ENCODE data around the gene U2AF2.

Gene U2AF2

DNA sequence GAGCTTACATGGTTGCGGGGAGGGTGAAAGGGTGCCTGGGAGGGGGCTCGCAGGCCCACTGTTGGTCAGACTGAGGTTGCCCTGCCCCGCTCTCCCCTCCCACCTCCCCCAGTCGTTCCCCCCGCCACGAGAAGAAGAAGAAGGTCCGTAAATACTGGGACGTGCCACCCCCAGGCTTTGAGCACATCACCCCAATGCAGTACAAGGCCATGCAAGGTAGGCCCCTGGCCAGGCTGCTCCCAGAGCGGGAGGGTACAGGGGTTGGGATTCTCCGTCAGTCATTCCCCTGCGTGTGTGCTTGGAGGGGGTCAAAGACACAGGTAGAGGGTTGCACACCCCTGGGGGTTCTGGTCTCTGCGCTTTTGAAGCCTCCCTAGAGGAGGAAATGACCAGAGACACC lies 5.6 kb downstream of the U2AF2 start:
- DNase-seq = no peak

DNA sequence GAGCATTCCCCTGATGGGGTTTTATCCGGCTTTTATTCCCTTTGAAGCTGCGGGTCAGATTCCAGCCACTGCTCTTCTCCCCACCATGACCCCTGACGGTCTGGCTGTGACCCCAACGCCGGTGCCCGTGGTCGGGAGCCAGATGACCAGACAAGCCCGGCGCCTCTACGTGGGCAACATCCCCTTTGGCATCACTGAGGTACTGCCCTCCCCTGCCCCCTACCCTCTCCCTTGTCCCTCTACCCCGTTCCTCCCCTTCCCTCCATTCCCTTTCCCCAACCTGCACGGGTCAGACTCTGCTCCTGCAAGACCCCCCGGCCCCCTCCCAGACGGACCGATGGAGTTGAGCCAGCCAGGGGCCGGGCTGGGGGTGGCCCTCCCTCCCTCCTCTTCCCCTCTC lies 6.2 kb downstream of the U2AF2 start:
- no peak for DNase-seq

- no peak for DNase-seq
Observed at GRCh38 chr19:55661826-55662225, 7.0 kb downstream of the U2AF2 start.

- DNase-seq = no peak
Observed at GRCh38 chr19:55663846-55664536, 9.2 kb downstream of the U2AF2 start.

DNA sequence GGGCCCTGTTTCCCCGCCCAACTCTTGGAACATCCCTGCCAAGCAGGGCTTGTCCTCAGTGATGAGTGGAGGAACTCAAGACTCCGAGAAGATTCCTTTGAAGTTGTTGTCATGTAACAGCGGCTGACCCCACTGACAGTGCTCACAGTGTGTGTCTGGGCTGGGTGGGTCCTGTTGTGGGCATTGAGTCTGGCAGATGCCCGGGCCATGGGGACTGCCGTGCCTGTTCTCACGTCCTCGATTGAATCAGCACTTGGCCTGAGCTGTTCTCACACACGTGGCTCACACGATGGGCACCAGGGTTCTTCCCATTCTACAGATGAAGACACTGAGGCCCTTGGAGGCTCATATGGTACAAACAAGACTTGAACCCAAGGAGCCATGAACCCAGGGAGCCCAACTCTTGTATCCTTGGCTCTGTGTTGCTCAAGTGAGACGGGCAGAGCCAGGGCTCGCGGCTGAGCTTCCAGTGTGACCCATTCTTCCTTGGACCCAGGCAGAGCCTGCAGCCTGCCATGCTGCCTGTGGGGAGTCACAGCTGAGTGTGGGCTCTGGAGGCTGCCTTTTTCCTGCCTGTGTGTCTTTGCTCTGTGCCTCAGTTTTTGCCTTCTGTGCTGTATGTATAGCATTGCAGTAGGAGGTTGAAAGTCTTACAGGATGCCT lies 11.6 kb downstream of the U2AF2 start:
- no peak for DNase-seq

DNA sequence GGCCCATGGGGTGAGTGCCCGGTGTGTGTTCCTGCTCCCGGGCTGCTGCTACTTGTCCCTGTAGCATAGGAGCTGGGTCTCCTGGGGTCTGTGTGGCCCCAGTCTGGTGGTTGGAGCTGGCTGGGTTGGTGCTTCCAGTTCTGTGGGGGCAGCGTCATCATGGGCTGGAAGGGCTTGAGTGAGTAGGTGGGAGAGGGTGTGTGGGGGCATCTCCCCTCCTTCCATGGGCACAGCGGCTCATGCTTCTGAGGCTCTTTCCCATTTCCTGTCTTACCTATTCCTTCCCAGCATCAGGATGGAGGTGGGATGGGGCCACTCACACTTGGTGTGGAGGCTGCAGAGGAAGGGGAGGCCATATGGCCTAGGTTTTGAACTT lies 12.2 kb downstream of the U2AF2 start:
- DNase-seq = no peak

DNA sequence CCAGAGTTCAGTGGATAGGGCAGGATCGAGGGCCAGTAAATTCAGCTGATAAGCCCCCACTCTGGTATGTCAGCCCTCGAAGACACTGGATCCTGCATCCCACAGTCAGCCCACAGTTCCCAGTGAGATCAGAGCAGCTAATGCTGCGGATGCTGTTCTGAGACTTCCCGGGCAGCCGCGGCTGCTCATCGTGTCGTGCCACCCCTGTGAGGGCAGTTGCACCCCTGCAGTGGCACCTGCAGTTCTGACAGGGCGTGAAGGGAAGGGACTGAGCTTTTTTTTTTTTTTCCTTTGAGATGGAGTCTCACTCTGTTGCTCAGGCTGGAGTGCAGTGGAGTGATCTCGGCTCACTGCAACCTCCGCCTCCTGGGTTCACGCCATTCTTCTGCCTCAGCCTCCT lies 12.7 kb downstream of the U2AF2 start:
- DNase-seq = no peak

GRCh38 chr19:55667958-55668357 lies 13.1 kb downstream of the U2AF2 start:
- DNase-seq = no peak

DNA sequence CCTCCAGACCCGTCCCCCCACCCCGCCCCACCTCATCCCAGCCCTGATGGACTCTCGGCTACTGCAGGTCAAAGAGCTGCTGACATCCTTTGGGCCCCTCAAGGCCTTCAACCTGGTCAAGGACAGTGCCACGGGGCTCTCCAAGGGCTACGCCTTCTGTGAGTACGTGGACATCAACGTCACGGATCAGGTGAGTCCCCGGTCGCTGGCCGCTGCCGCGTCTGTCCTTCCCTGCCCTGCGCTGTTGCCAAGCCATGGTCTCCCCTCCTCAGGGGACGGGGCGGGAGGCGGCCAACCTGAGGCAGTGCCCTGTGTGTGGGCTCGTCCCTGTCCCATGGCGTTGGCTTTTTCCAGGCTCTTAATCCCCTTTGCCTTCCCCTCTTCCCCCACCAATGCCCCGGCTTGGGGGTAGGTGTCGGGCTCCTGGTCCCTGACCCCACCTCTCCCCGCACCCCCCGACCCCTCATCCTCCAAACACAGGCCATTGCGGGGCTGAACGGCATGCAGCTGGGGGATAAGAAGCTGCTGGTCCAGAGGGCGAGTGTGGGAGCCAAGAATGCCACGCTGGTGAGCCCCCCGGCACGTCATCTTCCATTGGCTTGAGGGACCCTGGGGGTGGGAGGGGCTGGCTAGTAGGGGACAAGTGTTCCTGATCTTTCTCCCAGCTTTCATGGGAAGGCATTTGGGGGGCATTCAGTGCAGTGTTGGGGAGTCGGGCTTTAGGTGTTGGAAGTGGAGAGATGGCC lies 13.9 kb downstream of the U2AF2 start:
- DNase-seq = no peak

- DNase-seq = no peak
Observed at GRCh38 chr19:55669418-55670279, 14.8 kb downstream of the U2AF2 start.

GRCh38 chr19:55670280-55671053 lies 15.6 kb downstream of the U2AF2 start:
- no peak for DNase-seq

GRCh38 chr19:55671054-55671378 lies 16.2 kb downstream of the U2AF2 start:
- DNase-seq = no peak

DNA sequence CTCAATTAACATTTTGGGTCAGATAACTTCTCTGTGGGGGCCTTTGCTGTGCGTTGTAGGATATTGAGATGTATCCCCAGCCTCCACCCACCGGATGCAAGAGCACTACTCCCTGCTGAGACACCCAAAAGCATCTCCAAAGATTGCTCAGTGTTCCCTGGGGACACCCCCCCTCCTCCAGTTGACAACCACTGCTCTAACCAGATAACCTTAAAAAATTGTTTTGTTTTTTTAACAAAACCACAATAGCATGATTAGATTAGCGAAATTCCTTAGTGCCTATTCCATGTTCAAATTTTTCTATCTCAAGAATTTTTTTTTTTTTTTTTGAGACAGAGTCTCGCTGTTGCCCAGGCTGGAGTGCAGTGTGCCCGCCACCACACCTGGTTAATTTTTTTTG lies 17.6 kb downstream of the U2AF2 start:
- DNase-seq = no peak

DNA sequence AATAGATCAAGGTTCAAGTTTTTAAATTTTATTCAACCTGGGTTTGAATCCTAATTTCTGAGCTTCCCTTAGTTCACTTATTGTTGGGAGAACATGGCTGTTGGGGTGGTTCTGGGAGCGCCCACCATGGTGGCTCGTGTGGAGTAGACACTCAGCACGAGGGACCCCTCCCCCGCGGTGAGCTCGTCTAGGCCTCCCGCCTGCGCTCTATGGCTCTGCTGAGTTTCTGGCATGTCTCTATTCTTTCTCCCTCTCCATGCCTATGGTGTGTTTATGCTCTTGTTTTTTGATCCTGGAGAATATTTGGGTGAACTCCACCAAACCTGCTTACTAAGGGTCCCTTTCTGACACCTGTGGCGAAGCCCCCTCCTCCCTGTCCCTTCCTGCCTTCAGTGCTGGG lies 18.6 kb downstream of the U2AF2 start:
- no peak for DNase-seq

- DNase-seq = no peak
Observed at GRCh38 chr19:55673889-55674288, 19.1 kb downstream of the U2AF2 start.

GRCh38 chr19:55674459-55674840 lies 19.6 kb downstream of the U2AF2 start:
- DNase-seq = no peak

GRCh38 chr19:55674841-55675660 lies 20.2 kb downstream of the U2AF2 start, which contains the start of gene EPN1:
EPN1 (plus strand) TSS chr19:55675226; CDS start chr19:55678628, 3,402 bp downstream.
- DNase-seq = peak; percentile 97

DNA sequence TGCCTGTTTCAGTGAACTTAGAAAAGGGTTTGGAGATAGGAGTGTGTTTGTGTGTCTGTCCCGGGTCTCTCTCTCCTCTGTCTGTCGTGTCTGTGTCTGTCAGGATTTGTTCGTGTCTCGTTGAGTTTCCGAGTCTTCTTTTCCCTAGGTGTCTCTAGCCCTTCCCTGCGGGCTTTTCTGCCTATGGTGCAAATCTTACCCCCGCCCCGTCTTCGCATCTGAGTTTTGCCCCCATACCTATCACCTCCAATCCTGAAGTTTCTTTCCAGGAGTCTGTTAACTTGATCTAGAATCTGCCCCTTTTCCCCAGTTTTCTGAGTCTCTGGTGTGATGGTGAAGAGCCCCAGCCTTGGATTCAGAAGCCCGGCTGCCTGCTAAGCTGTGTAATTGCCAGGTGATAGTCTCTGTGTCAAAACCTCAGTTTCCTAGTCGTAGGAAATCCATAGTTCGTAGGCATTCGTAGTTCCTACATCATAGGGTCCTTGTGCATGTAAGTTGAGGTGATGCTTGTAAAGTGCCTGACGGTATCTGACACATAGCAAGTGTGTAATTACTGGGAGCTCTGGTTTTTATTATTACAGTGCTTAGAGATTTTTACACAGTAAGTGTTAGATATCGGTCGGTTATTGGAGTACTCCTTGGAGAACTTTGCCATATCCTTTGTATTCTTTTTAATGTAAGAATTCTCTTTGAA lies 21.0 kb downstream of the U2AF2 start:
- no peak for DNase-seq

DNA sequence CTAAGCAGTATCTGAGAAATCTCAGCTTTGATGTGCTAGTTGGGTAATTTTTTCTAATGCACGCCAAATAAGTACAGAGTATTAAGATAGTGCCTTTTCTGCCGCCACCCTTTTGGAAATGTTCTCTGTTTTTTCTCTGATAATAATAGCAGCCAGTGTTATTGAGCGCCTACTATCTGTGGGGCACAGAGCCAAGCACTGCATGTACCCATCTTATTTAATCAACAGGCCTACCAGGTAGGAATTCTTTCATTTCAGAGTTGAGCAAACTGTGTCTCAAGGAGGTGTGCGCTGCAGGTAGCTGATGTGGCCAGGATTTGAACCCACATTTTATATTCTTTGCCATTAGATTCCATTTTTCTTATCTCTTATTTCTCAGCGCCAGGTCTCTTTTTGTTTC lies 21.5 kb downstream of the U2AF2 start:
- DNase-seq = no peak

- DNase-seq = no peak
Observed at GRCh38 chr19:55676889-55677505, 22.2 kb downstream of the U2AF2 start.

All from stimulated activated naive CD4-positive, alpha-beta T cell treated with Interleukin-2 at 50 U/mL for 16 hours (primary cell).